Mesothelial cell of epicardium (in vitro differentiated cells): ENCODE data around the gene TACR1. TPM values are rescaled to one million over a fixed set of nuclear protein-coding genes. Genes with fewer than 3 reads are reported as not detected.

Experiments
- DNase-seq, 2 experiments: peaks; one replicate each; pipeline ENCODE4 v3.0.0; 2021; ENCODE audit warnings: low spot score in 2 of 2; ENCODE audit not compliant: unreplicated experiment in 2 of 2
- H3K27ac Mint-ChIP-seq: 2 replicates; pipeline ENCODE4 v1.8.0; 2021; ENCODE audit warnings: mixed read lengths
- H3K27me3 Mint-ChIP-seq: 2 replicates; pipeline ENCODE4 v1.8.0; 2021; ENCODE audit warnings: low read depth, mixed read lengths
- H3K36me3 Mint-ChIP-seq: 2 replicates; pipeline ENCODE4 v1.8.0; 2021; ENCODE audit warnings: mixed read lengths
- H3K4me1 Mint-ChIP-seq: 2 replicates; pipeline ENCODE4 v1.8.0; 2021; ENCODE audit warnings: mixed read lengths
- H3K4me3 Mint-ChIP-seq: 2 replicates; pipeline ENCODE4 v1.8.0; 2021; ENCODE audit warnings: mild to moderate bottlenecking, moderate library complexity, mixed read lengths
- H3K9me3 Mint-ChIP-seq: 2 replicates; pipeline ENCODE4 v1.8.0; 2021; ENCODE audit warnings: mixed read lengths
- total RNA-seq: library from RNA; stranded (reverse); gene quantifications from 3 replicates; pipeline ENCODE4 v1.2.1, GENCODE V29; 2021
- TF ChIP-seq, protein P1 (sequence below): fragments of 200-600 bp; sonication (generic); IDR thresholded peaks from one replicate; pipeline ENCODE4 v1.5.0; 2021; ENCODE audit warnings: antibody characterized with exemption; ENCODE audit not compliant: unreplicated experiment

TACR1 gene
- total RNA-seq, 1 donor from 2014 or later, result 0.20 TPM

DNA sequence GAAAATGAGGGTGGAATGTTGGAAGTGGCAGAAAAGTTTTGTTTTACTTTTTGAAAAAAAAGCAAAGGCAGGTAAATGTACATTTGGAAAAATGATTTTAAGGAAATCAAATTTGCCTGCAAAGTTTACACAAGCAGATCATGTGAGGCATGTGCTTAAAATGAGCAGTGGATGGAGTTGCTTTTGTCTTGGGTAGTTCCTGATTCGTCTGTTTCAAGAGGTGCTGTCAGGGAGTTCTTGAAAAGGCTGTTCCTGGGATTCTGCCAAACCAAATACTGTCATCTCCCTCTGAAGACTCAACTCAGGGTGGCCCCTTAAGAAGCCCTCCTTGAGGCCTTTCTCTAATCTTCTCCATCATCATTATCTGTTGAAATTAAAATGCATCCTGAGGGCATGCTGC is 59.0 kb downstream of the TACR1 start:
- TF ChIP-seq, protein P1, sequence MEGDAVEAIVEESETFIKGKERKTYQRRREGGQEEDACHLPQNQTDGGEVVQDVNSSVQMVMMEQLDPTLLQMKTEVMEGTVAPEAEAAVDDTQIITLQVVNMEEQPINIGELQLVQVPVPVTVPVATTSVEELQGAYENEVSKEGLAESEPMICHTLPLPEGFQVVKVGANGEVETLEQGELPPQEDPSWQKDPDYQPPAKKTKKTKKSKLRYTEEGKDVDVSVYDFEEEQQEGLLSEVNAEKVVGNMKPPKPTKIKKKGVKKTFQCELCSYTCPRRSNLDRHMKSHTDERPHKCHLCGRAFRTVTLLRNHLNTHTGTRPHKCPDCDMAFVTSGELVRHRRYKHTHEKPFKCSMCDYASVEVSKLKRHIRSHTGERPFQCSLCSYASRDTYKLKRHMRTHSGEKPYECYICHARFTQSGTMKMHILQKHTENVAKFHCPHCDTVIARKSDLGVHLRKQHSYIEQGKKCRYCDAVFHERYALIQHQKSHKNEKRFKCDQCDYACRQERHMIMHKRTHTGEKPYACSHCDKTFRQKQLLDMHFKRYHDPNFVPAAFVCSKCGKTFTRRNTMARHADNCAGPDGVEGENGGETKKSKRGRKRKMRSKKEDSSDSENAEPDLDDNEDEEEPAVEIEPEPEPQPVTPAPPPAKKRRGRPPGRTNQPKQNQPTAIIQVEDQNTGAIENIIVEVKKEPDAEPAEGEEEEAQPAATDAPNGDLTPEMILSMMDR, result no peak
- no peak for DNase-seq
- H3K27me3 Mint-ChIP-seq, result no peaks in the 10 kb centered on the region
- no peak overlapping the region for H3K4me3 Mint-ChIP-seq
- peaks cover 8% of the 10 kb centered on the region for H3K9me3 Mint-ChIP-seq
- H3K36me3 Mint-ChIP-seq, result no peaks in the 10 kb centered on the region
- peaks cover 15% of the 10 kb centered on the region for H3K4me1 Mint-ChIP-seq
- no peak overlapping the region for H3K27ac Mint-ChIP-seq

DNA sequence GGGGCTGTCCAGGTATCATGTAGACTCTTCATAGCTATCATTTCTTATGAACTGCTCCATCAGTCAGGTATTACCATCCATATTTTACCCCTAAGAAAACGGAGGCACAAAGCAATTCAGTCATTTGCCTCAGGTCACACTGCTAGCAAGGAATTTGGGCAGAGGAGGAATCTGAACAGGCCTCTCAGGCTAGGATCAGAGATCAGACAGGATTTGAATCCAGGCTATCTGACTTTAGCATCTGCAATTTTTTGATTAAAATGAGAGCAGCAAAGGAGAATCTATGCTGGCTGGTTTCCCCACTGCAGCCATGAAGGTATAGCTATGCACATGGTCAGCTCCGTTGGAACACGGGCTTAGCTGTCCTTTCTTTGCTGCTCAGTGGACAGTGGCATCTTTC is 60.1 kb downstream of the TACR1 start:
- no peaks in the 10 kb centered on the region for H3K27me3 Mint-ChIP-seq
- no peak for DNase-seq
- TF ChIP-seq, protein P1, result no peak
- no peak overlapping the region for H3K27ac Mint-ChIP-seq
- no peaks in the 10 kb centered on the region for H3K36me3 Mint-ChIP-seq
- peaks cover 26% of the 10 kb centered on the region for H3K4me1 Mint-ChIP-seq
- no peak overlapping the region for H3K4me3 Mint-ChIP-seq
- H3K9me3 Mint-ChIP-seq, result peaks cover 8% of the 10 kb centered on the region

DNA sequence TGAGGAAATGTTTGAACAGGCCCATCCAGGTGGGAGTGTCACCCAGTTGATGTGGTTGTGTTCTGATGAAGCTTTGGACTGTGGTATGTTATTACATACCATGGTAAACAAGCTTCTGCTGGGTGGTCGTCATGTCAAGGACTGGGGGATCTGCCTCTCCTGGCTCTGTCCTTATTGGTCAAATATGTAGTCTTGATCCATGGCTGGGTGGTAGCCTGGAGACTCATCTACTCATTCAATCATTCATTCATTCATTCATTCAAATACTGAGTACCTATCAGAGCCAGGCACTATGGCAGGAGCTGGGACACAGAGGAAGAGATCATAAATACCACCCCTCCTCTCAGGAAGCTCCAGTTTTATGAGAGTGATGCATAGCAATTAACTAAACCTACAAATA is 60.8 kb downstream of the TACR1 start:
- DNase-seq, result no peak
- peaks cover 8% of the 10 kb centered on the region for H3K9me3 Mint-ChIP-seq
- TF ChIP-seq, protein P1, result no peak
- H3K4me1 Mint-ChIP-seq, result peaks cover 32% of the 10 kb centered on the region
- H3K4me3 Mint-ChIP-seq, result no peak overlapping the region
- no peak overlapping the region for H3K27ac Mint-ChIP-seq
- H3K27me3 Mint-ChIP-seq, result no peaks in the 10 kb centered on the region
- H3K36me3 Mint-ChIP-seq, result no peaks in the 10 kb centered on the region

DNA sequence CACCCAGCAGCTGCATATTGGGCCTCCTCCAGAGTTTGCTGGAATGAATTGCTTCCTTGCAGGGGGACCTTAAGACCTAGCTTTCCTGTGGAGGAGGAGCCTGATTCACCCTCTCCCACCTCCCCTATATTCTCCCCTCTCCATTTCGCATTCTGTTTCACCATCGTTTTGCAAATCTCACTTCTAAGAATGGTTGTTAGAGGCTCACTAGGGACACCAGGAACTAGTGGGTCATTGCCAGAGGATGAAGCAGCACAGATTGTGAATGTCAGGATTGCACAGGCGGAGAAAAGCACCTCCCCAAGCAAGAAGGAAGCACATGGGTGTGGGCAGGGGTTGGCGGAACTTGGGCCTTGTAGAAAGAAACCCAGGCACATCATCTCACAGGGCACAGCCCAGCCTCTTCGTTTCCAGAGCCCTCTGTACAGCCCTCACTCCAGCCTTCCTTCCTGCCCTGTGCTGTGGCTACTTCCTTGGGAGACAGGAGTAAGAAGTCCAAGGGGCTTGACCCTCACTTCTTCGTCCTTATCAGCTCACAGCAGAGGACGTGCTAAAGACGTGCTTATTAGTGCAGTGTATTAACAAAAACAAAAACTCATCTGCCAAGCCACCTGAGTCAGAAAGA is 63.4 kb downstream of the TACR1 start:
- TF ChIP-seq, protein P1, result no peak
- Mint-ChIP-seq H3K36me3 (no peaks in the 10 kb centered on the region), H3K27ac (no peak overlapping the region), H3K4me1 (peaks cover 37% of the 10 kb centered on the region), H3K9me3 (peaks cover 5% of the 10 kb centered on the region), H3K27me3 (no peaks in the 10 kb centered on the region), H3K4me3 (no peak overlapping the region)
- no peak for DNase-seq

DNA sequence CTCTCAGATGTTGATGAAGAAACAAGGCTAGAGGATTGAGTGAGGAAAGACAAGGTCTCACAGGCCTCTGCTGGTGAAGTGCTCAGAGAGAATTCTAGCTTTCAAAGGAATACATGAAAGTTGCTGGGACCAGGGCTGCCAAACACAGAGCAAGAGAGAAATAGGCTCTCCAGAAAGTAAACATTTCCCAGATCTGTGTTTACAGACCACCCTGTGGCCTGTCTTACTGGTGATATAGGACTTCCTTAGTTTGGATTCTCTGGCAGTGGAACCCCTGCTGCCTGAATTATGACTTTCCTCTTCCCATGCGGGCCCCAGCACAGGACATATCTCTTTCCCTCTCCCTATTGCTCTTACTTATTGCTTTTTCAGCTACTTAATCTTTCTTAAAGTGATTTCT is 64.5 kb downstream of the TACR1 start:
- TF ChIP-seq, protein P1, result no peak
- Mint-ChIP-seq H3K36me3 (no peaks in the 10 kb centered on the region), H3K4me3 (no peak overlapping the region), H3K27me3 (no peaks in the 10 kb centered on the region), H3K4me1 (peaks cover 29% of the 10 kb centered on the region), H3K9me3 (no peaks in the 10 kb centered on the region), H3K27ac (peak overlapping the region; percentile 10)
- no peak for DNase-seq
